ENCODE results near the gene BLVRB.
"Not testable (repeated sequence)": the region's sequence is repeated elsewhere in the genome, so short reads cannot be mapped to it uniquely, and the experiment has no call there.

Gene BLVRB

DNA sequence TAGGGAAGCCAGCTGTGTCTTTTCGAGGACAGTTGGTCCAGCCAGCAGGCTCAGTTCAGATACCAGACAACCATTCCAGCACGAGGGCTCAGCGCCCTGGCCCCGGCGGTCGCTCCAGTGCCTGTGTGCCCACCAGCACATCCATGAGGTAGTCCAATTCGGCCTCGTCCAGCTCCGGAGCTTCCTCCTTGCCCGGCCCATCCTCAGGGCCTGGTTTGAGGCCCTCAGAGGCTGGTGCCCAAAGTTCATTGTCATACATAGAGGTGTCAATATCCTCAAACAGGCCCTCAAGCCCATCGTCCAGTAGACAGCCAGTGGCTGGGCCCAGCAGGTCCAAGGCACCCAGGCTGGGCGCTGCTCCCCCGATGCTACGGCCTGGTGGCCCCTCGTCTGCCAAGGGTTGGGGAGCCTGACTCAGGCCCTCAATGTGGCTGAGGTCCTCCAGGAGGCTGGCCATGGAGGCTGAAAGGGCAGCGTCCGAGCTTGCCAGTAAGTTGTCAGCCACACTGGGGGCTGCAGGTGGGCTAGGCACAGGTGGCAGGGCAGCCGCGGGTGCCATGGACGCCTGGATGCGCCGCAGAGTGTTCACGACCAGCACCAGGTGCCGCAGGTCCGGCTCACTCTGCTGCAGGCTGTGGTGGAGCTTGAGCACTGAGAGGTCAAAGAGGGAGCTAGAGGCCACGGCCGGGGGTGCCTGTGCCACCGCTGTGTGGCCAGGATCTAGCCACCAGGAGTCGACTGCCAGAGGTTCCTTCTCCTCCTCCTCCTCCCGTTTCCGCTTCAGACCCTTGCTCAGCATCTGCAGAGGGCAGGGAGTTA lies 42.6 kb downstream of the BLVRB start:
- DNase-seq (ENCODE audit: low spot score), result no peak

DNA sequence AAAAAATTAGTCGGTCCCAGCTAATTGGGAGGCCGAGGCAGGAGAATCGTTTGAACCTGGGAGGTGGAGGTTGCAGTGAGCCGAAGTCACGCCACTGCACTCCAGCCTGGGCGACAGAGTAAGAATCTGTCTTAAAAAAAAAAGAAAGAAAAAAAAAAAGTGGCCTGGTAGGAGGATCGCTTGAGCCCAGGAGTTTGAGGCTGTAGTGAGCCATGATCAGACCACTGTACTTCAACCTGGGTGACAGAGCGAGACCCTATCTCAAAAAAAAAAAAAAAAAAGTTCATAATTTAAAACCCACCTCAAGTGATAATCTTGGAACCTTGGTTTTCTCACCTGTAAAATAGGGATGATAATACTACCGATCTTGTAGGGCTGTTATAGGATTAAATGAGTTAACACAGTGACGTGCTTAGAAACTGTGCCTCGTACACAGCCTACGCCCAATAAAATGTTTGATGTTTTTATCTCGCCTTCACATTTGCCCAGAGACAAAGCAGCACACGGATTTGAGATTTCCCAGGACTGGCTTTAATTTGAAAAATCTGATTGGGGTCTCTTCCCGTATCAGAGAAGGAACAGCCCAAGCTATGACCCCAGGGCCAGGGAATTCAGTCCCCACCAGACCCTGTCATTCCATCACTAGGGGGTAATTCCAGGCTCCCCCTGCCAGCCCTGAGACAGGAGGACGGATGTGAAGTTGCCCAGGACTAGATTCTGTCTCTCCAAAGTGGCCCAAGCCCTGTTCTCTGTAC lies 43.4 kb downstream of the BLVRB start:
- no peak for DNase-seq (ENCODE audit: low spot score)

DNA sequence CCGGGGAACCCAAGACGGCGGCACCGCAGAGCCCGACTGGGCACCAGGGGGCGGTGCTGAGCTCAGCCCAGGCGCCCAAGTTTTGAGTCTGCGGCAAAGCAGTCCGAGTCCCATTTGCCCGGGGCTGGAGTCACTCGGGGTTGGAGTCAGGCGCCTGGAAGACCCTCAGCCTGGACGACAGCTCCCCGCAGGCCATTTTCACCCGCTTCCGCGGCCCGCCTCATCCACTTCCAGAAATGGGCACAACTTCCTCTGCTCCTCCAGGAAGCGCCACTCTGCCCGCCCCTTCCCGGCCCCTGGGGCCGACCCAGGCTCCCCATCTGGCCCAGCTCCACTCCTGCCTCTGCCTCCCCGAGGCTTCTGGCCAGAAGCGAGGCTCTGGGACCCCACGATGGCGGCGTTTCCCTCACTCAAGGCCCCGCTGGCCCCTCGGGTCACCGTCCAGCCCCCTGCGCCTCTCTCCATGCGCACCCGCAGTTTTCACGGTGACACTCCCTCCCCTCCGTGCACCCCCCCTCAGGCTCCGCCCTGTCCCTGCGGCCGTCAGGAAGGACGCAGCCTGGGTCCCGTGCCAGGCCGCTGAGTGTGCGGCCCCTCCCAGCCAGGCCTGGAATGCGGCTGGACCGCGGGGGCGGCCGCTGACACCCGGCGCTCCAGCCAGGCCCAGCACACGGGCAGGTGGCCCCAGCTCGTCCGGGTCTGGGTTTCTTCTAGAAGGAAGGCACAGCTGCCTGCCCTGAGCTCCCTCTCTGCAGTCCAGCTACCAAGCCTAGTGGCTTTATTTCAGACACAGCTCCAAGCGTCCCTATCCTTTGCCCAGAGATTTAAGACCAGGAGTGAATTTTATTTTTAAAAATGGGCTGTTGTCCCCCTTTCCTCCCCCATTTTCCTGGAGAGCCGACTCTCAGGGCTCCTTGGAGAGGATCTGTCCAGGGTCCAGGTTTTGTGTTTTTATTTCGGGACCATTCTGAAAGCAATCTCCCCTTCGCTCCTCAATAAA lies 44.5 kb downstream of the BLVRB start:
- peak; percentile 97 for DNase-seq (ENCODE audit: low spot score)

DNA sequence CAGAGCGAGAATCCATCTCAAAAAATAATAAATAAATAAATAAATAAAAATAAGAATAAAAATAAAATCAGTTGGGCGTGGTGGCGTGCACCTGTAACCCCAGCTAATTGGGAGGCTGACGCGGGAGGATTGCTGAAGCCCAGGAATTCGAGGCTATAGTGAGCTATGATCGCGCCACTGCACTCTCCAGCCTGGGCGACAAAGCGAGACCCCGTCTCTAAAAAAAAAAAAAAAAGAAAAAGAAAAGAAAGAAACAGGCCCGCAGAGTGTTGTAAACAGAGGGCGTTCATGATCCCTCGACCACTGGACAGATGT lies 45.1 kb downstream of the BLVRB start:
- DNase-seq (ENCODE audit: low spot score), result no peak

DNA sequence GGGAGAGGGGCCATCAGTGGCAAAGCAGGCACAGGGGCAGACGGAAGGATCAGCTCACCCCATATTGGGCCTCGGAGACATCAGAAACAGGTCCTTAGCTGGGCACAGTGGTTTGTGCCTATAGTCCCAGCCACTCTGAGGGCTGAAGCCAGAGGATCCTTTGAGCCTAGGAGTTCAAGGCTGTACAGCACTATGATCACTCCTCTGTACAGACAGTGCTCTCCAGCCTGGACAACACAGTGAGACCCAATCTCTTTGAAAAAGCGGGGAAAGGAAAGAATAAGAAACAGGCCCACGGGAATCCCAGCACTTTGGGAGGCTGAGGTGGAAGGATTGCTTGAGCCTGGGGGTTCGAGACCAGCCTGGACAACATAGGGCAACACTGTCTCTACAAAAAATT lies 45.8 kb downstream of the BLVRB start:
- no peak for DNase-seq (ENCODE audit: low spot score)

DNA sequence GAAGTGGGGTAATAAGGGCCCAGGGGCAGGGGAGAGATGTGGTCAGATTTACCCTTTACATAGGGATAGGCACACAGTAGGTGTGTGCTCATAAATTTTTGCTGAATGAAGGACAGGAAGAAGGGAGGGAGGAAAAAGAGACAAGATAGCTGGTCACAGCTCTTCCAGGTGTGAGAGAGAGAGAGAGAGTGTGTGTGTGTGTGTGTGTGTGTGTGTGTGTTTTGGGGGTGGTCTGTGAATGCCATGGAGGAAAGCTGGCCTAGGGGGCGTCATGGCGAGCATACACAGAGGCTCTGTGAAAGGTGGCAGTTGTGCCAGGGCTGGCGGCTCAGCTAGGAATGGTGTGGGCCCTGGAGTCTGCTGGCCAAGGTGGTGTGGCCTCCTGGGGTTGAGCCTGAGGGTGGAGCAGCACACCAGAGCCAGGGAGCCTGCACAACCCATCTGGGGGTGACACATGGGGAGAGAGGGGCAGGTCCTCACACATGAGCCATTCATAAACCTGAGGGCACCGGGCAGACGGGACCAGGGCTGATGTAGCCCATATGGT lies 46.4 kb downstream of the BLVRB start:
- no peak for DNase-seq (ENCODE audit: low spot score)

DNA sequence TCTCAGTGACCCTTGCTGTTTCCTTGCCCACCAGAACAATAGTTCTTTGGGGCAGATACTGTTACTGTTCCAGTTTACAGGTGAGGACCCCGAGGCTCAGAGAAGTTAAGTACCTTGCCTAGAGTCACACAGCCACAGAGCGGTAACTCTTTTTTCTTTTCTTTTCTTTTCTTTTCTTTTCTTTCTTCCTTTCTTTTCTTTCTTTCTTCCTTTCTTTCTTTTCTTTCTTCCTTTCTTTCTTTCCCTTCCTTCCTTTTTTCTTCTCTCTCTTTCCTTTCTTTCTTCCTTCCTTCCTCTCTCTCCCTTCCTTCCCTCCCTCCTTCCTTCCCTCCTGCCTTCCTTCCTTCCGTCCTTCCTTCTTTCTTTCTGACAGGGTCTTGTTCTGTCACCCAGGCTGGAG lies 47.5 kb downstream of the BLVRB start:
- DNase-seq (ENCODE audit: low spot score), result no peak

DNA sequence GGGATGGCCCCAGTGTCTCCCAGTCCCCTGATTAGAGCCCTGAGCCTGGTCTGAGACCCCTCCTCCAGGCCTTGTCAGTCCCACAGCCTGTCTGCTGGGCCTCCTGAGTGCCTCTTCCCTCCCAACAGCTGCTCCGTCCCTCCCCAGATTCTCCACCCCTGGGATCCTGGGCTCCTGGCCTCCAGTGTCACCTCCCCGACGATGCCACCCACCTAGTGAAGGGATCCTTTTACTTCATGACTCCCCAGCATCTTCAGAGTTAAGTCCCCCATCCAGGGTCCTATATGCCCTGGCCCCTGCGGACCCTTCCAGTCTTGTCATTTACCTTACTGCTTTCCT lies 47.9 kb downstream of the BLVRB start:
- DNase-seq (ENCODE audit: low spot score), result no peak

DNA sequence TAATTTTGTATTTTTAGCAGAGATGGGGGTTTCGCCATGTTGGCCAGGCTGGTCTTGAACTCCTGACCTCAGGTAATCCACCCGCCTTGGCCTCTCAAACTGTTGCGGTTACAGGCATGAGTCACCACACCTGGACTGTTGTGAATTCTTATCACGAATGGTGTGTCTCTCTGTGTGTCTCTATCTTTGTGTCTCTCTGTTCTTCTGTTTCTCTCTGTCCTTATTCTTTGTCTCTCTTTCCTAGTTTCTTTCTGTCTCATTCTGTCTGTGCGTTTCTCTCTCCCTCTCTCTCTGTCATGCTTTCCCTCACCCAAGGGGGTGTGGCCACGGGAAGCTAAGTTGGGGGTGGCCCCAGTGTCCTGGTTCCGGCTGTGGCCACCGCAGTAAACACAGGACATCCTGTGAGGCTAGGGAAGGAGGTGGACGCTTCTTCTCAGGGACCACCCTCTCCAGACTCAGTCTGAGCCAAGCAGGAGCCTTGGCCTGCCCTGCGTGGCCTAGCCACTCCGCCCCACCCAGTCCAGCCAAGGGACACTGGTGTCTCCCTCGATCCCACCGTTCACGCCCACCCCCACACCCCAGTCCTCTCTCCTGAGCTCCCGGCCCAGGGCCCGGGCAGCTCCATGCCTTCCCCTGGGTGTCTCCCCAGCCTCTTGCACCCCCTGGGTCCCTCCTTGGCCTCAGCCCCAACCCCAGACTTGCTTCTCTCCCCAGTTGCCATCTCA lies 48.5 kb downstream of the BLVRB start:
- peak; percentile 75 for DNase-seq (ENCODE audit: low spot score)

DNA sequence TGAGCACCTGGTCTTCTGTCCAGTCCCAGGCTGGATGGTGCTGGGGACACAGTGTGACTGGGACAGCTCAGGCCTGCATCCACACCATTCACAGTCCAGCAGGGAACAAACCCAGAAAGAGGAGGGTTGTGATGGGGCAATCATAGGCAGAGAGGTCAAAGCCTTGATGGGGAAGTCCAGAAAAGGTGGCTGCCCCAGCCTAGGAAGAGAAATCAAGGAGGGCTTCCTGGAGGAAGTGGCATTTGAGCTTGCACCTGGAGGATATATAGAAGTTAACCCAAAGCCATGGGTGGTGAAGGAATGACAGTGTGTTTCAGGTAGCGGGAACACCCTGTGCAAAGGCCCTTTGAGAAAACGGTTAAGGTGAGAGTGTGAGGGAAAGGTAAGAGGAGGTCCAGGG lies 49.8 kb downstream of the BLVRB start:
- no peak for DNase-seq (ENCODE audit: low spot score)

DNA sequence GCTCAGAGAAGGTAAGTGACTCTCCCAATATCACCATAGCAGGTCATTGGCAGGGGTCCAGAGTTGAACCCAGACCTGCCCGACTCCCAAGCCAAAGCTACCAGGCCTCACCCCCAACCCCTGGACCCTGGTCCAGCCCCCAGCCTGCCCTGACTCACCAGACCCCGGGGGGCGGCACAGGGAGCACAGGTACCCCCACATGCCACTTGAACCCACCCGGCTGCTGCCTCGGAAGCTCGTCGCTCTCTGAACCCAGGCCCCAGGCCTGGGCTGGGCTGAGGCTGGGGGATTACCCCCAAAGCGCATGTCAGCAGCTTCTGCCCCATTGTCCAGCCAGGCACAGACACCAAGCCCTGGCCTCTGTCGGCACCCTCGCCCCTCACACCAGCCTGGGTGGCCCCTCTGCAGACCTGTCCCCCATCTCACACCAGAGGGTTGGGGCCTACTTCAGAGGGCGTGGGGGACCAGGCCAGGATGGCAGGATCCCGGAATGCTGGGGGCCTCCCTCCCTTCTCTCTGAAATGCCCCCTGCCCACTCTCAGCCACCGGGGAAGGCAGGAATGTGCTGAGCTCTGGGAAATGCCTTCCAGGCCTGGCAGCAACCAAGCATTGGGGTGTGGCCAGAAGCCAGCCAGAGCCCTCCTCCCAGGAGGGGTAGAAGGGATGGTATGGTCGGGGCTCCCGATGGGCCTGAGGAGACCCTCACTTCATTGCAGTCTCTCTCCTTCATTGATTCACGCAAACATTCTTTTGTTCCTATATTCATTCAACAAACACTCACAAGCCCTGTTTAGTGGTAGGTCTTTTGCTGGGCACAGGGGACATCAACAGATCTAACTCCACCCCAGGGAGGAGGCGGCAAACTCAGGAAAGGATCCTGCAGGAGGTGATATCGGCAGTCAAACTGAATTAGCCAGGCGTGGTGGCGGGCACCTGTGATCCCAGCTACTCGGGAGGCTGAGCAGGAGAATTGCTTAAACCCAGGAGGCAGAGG lies 50.7 kb downstream of the BLVRB start:
- no peak for DNase-seq (ENCODE audit: low spot score)

DNA sequence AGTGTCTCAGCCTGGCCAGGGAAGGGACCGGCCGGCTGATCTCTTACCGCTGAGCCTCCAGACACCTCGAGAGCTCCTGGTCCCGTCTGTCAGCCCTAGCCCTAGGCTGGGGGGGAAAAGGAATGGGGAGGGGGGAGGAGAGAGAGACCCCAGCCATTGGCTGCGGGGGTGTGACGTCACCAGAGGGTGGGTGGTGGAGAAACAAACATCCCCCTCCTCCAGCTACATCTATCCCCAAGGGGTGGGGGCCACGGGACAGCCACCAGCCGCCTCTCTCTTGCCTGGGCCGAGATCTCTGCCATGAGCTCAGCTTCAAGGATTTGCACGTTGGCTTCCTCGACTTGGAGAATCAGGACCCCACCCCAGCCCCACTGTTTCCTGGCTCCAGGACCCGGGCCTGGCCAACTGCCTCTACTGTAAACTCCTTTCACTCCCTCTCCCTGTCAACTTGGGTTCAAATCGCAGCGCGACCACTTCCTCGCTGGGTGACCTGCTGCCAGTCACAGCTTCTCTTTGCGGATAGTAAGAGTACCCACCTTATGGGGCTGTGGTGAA lies 52.2 kb downstream of the BLVRB start, which contains the start of gene PRX:
TSS of gene PRX (minus strand) at position 88 of the 555 bp plus-strand sequence. CDS start 5,446 bp downstream, outside the sequence.
- no peak for DNase-seq (ENCODE audit: low spot score)

DNA sequence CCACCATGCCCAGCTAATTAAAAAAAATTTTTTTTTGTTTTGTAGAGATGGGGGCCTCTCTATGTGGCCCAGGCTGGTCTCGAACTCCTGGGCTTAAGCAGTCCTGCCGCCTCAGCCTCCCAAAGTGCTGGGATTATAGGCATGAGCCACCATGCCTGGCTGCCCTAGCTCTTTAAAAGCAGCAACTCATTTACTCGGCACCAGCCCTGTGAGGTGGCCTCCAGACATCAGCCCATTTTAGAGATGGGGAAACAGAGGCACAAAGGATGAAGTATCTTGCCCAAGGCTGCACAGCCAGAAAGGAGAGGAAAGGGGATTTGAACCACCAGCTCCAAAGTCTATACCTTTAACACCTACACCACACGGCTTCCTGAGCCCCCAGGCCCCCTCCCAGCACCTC lies 52.7 kb downstream of the BLVRB start:
- DNase-seq (ENCODE audit: low spot score), result no peak

DNA sequence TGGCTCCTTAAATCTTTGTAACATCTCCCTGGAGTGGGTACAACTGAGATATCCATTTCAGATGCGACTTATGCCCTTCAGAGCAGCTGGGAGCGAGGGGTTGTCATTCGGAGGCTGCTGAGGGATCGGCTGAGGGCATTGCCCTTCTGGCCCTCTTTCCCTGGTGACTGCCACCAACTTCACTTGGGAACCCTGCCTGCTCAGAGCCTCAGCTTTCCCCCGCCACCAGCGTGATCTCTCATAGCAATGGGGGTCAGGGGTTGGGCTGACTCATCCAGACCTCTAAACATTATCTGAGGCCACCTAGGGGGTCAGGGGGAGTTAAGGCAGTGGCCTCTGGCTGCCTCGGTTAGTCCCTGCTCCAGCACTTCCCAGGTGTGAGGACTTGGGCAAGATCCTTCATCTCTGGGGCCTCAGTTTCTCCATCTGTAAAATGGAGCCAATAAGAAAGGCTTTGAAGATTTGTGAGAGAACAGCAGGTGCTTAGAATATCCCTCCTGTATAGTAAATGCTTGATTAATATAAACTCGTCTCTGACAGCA lies 53.5 kb downstream of the BLVRB start:
- no peak for DNase-seq (ENCODE audit: low spot score)

DNA sequence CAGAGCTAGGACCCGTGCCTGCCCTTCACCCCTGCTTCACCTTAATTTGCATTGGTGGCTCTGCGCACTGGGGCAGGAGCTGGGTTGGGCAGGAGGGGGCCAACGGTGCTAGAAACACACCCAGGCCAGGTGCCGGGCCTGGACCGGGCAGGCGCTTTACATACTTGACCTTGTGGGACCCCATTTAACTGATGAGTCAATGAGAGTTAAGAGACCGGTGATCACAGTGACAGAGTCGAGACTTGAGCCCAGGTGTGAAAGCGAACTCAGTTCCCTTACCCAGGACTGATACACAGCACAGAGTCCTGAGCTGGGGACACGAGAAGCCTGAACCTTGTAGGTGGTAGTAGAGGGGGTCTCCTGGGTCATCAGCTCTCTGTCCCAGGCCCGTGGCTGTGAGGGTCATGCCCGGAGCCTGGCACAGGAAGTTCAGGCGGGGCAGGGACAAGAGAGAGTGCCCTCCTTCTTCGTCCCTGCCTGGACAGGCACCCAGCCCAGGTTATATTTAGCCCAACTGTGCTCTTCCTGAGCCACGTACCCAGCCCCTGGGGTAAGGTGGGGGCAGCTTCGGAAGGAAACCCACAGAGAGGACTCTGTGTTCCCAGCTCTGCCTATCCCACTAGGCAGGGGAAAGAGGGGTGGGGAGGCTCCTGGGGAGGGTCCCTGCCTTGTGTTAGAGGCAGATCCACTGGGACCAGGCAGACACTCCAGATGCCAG lies 54.3 kb downstream of the BLVRB start:
- DNase-seq (ENCODE audit: low spot score), result no peak

DNA sequence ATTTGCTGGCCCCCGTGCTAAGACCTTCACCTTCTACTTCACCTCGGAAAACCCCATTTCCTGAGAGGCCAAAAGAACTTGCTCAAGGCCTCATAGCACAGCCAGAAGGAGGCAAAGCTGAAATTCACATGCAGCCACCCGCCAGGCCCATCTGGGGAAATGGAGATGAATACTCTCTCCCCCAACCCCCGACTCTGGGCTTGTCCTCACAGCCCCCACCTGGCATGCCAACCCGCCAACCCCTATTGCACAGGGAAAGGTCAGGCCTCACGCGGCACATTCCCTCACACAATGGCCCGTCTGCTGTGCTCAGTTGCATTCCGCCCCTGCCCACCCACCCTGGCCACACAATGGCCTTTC lies 55.5 kb downstream of the BLVRB start:
- DNase-seq (ENCODE audit: low spot score), result no peak

DNA sequence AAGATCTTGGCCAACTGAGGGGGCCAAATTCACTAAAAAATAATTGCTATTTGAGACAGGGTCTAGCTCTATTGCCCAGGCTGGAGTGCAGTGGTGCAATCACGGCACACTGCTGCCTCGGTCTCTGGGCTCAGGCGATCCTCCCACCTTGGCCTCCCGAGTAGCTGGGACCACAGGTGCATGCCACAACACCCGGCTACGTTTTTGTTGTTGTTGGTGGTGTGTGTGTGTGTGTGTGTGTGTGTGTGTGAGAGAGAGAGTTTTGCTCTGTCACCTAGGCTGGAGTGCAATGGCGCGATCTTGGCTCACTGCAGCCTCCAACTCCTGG lies 57.0 kb downstream of the BLVRB start:
- DNase-seq (ENCODE audit: low spot score), result not testable (repeated sequence)

DNA sequence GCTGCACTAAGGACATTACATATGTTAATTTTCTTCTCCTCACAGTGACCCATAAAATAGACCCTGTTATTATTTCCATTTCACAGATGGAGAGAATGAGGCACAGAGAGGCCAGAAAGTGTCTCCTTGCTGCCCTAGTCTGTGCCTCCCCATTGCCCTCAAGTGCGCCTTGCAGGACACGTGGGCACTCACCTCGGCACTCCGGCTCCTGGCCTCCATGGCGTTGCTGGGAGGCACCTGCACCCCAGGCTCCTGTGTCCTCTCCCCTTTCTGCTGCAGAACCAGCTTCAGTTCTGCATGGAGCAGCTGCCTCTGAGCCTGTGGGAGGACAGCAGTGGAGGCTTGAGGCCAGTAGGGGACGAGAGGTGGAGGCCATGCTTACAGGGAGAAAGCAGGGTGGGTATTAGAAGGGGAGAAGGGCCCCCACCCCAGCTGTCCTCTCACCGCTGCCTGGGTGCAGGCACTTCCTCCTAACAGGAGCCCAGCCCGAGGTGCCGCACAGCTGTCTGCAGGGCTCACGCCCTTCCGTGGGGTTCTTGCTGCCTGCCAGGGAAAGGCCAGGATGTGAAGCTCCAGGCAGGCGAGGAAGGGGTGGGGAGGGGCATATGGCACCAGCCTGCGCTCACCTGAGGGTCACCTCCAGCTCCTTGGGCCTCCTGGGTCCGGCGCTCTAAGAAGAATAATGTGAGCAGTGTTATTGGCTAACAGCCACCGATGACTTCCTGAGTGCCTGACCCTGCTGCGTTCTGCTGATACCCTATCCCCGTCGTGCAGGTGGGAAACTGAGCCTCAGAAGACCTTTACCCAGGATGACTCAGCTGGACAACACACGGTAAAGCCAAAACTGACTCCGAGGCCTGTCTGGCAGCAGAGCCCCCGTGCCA lies 57.6 kb downstream of the BLVRB start:
- DNase-seq (ENCODE audit: low spot score), result no peak

All from hepatic stellate cell (primary cell).